Parathyroid adenoma (tissue), 2 donors: ENCODE data around the gene CTNND2.

Source experiments
- H2AFZ ChIP-seq: fragments of 300-600 bp; sonication (generic); one replicate; pipeline ENCODE4 v1.7.0; 2017; ENCODE audit warnings: antibody characterized with exemption, mild to moderate bottlenecking
- H3K27ac ChIP-seq: fragments of 300-600 bp; sonication (generic); one replicate; pipeline ENCODE4 v1.7.0; 2017
- H3K27me3 ChIP-seq: fragments of 300-600 bp; sonication (generic); one replicate; pipeline ENCODE4 v1.7.0; 2017; ENCODE audit warnings: low read length; ENCODE audit not compliant: control insufficient read depth, insufficient read depth
- H3K36me3 ChIP-seq: fragments of 300-600 bp; sonication (generic); one replicate; pipeline ENCODE4 v1.7.0; 2017; ENCODE audit warnings: low read length; ENCODE audit not compliant: control insufficient read depth, insufficient read depth
- H3K4me1 ChIP-seq: fragments of 300-600 bp; sonication (generic); one replicate; pipeline ENCODE4 v1.7.0; 2017; ENCODE audit warnings: control low read depth
- H3K4me2 ChIP-seq: fragments of 300-600 bp; sonication (generic); one replicate; pipeline ENCODE4 v1.7.0; 2017; ENCODE audit warnings: low read length
- H3K4me3 ChIP-seq: fragments of 300-600 bp; sonication (generic); one replicate; pipeline ENCODE4 v1.7.0; 2017; ENCODE audit warnings: low read depth, low read length
- H3K79me2 ChIP-seq: fragments of 300-600 bp; sonication (generic); one replicate; pipeline ENCODE4 v1.7.0; 2017; ENCODE audit warnings: control low read depth
- H3K9ac ChIP-seq: fragments of 300-600 bp; sonication (generic); one replicate; pipeline ENCODE4 v1.7.0; 2017; ENCODE audit warnings: mild to moderate bottlenecking
- H3K9me3 ChIP-seq: fragments of 300-600 bp; sonication (generic); one replicate; pipeline ENCODE4 v1.7.0; 2017; ENCODE audit warnings: low read length; ENCODE audit not compliant: control insufficient read depth
- TF ChIP-seq, protein P1 (sequence below): fragments of 300-600 bp; sonication (generic); IDR thresholded peaks from one replicate; pipeline ENCODE4 v1.7.0; 2017; ENCODE audit warnings: antibody characterized with exemption, mild to moderate bottlenecking
- donor health status: primary hyperparathyroidism.

Gene CTNND2

DNA sequence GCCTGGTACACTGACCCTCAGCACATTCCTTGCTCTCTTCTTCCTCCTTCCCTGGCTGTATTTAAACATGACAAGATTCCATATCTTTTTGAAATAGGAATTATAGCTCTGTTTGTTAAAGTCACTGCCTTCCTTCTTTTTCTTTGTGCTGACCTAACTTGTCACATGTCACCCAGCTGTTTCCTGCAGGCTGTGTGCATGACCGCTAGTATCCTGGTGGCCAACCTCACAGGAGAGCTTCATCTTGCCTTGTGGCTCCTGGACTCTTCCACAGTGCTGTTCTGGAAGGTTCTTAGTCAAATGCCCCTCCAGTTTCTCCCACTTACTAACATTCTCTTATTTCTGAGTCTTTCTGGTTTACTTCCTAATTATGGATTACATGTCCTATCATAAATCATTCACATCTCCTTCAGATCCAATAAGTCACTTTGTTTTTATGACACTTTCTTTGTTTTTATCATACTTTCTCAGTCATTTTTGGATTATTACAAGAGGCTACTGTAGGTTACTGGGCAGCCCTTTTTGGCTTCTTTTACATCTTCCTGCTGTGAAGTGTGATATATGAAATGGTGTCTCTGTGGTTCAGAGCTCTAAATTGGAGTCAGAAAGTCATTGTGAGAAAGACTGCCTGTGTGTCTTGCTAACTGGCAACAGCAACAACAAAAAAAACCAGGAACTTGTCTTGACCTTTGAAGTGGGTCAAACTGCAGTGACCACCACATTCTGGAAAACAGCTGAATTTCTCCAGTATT lies 679.6 kb downstream of the CTNND2 start:
- no peak overlapping the region for H2AFZ ChIP-seq
- H3K27me3 ChIP-seq, result no peaks in the 10 kb centered on the region
- no peaks in the 10 kb centered on the region for H3K79me2 ChIP-seq
- H3K4me3 ChIP-seq, result no peak overlapping the region
- H3K4me2 ChIP-seq, result no peak overlapping the region
- no peaks in the 10 kb centered on the region for H3K36me3 ChIP-seq
- H3K4me1 ChIP-seq, result no peaks in the 10 kb centered on the region
- no peaks in the 10 kb centered on the region for H3K9me3 ChIP-seq
- TF ChIP-seq, protein P1, sequence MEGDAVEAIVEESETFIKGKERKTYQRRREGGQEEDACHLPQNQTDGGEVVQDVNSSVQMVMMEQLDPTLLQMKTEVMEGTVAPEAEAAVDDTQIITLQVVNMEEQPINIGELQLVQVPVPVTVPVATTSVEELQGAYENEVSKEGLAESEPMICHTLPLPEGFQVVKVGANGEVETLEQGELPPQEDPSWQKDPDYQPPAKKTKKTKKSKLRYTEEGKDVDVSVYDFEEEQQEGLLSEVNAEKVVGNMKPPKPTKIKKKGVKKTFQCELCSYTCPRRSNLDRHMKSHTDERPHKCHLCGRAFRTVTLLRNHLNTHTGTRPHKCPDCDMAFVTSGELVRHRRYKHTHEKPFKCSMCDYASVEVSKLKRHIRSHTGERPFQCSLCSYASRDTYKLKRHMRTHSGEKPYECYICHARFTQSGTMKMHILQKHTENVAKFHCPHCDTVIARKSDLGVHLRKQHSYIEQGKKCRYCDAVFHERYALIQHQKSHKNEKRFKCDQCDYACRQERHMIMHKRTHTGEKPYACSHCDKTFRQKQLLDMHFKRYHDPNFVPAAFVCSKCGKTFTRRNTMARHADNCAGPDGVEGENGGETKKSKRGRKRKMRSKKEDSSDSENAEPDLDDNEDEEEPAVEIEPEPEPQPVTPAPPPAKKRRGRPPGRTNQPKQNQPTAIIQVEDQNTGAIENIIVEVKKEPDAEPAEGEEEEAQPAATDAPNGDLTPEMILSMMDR, result no peak
- no peak overlapping the region for H3K27ac ChIP-seq
- H3K9ac ChIP-seq, result no peak overlapping the region

GRCh38 chr5:11222169-11222568 lies 682.1 kb downstream of the CTNND2 start:
- H3K36me3 ChIP-seq, result no peaks in the 10 kb centered on the region
- no peak overlapping the region for H3K27ac ChIP-seq
- H3K79me2 ChIP-seq, result no peaks in the 10 kb centered on the region
- H3K9me3 ChIP-seq, result no peaks in the 10 kb centered on the region
- H3K4me1 ChIP-seq, result no peaks in the 10 kb centered on the region
- no peak overlapping the region for H3K9ac ChIP-seq
- H3K4me3 ChIP-seq, result no peak overlapping the region
- TF ChIP-seq, protein P1, result no peak
- H2AFZ ChIP-seq, result no peak overlapping the region
- no peaks in the 10 kb centered on the region for H3K27me3 ChIP-seq
- no peak overlapping the region for H3K4me2 ChIP-seq

GRCh38 chr5:11214864-11215644 lies 689.2 kb downstream of the CTNND2 start:
- no peaks in the 10 kb centered on the region for H3K27me3 ChIP-seq
- H3K9ac ChIP-seq, result no peak overlapping the region
- H3K9me3 ChIP-seq, result no peaks in the 10 kb centered on the region
- TF ChIP-seq, protein P1, result no peak
- H3K4me1 ChIP-seq, result no peaks in the 10 kb centered on the region
- no peak overlapping the region for H3K27ac ChIP-seq
- H3K4me2 ChIP-seq, result no peak overlapping the region
- H2AFZ ChIP-seq, result no peak overlapping the region
- no peaks in the 10 kb centered on the region for H3K36me3 ChIP-seq
- H3K79me2 ChIP-seq, result no peaks in the 10 kb centered on the region
- H3K4me3 ChIP-seq, result no peak overlapping the region

GRCh38 chr5:11212706-11213105 lies 691.5 kb downstream of the CTNND2 start:
- no peaks in the 10 kb centered on the region for H3K9me3 ChIP-seq
- H3K27me3 ChIP-seq, result no peaks in the 10 kb centered on the region
- H3K4me1 ChIP-seq, result no peaks in the 10 kb centered on the region
- H2AFZ ChIP-seq, result no peak overlapping the region
- H3K36me3 ChIP-seq, result no peaks in the 10 kb centered on the region
- no peaks in the 10 kb centered on the region for H3K79me2 ChIP-seq
- no peak overlapping the region for H3K4me2 ChIP-seq
- TF ChIP-seq, protein P1, result no peak
- no peak overlapping the region for H3K4me3 ChIP-seq
- no peak overlapping the region for H3K9ac ChIP-seq
- H3K27ac ChIP-seq, result no peak overlapping the region
